ENCODE measurements around the gene FGD4. TPM values are rescaled to one million over a fixed set of nuclear protein-coding genes. Genes with fewer than 3 reads are reported as not detected.

FGD4 gene
- total RNA-seq, 2 experiments from 2014 or later: 0.25 to 0.34 TPM

DNA sequence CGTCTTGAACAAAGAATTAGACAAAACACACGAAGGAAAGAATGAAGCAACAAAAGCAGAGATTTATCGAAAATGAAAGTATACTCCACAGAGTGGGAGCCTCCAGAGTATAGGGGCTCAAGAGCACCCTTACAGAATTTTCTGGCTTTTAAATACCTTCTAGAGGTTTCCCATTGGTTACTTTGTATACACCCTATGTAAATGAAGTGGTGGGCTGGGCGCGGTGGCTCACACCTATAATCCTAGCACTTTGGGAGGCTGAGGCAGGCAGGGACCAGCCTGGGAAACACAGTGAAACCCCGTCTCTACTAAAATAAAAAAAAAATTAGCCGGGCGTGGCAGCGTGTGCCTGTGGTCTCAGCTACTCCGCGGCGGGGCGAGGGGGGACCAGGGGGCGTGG, 266.7 kb downstream of the FGD4 start:
- no peak overlapping the region for H3K27ac ChIP-seq (ENCODE audit: low read depth in 1 of 2, low read length in 2 of 2)
- H3K36me3 ChIP-seq (ENCODE audit: insufficient read depth, low read length): no peaks in the 10 kb centered on the region
- Mint-ChIP-seq H3K4me1 (ENCODE audit: low read depth) (peaks cover 6% of the 10 kb centered on the region), H3K36me3 (ENCODE audit: low read depth) (no peaks in the 10 kb centered on the region), H3K27me3 (no peaks in the 10 kb centered on the region), H3K27ac (no peak overlapping the region), H3K4me3 (peak overlapping the region; percentile 79), H3K9me3 (no peaks in the 10 kb centered on the region)
- no peaks in the 10 kb centered on the region for H3K4me1 ChIP-seq (ENCODE audit: insufficient read depth, low read length)
- no peak for TF ChIP-seq CTCF (IDR thresholded peaks at IDR 0.05)
- H3K4me3 ChIP-seq (ENCODE audit: low read length): no peak overlapping the region
- POLR2A ChIA-PET: no interaction called here
- ATAC-seq (ENCODE audit: poor library complexity) (no peak), DNase-seq (no peak)
- peaks cover 7 to 15% of the 10 kb centered on the region in 2 experiments for H3K9me3 ChIP-seq (ENCODE audit: control insufficient read depth in 1 of 2, insufficient read depth in 1 of 2, low read length in 2 of 2)
- CTCF ChIA-PET: no interaction called here
- intact Hi-C loops (cut with DNase I, micrococcal nuclease): no loop called here
- H3K27me3 ChIP-seq (ENCODE audit: control insufficient read depth in 1 of 2, insufficient read depth in 2 of 2, low read length in 2 of 2): no peaks in the 10 kb centered on the region

DNA sequence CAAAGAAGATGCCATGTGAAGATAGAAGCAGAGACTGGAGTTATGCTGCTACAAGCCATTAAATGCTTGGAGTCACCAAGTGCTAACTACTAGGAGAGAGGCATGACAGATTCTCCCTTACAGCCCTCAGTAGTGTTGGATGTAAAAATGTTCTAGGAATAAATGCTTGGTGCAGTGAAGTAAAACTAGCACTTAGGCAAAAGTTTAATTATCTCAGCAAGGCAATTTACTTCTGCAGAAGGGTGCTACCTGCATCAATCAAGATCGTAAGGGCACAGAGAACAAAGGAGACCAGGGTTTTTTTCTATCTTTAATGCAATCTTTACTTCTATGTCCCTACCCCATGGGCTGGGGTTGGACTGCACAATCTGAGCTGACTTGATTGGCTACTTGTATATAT, 270.2 kb downstream of the FGD4 start:
- Mint-ChIP-seq H3K36me3 (ENCODE audit: low read depth) (no peaks in the 10 kb centered on the region), H3K27ac (no peak overlapping the region), H3K27me3 (no peaks in the 10 kb centered on the region), H3K4me1 (ENCODE audit: low read depth) (peaks cover 6% of the 10 kb centered on the region), H3K4me3 (no peak overlapping the region), H3K9me3 (no peaks in the 10 kb centered on the region)
- Histone ChIP-seq H3K4me1 (ENCODE audit: insufficient read depth, low read length) (no peaks in the 10 kb centered on the region), H3K4me3 (ENCODE audit: low read length) (no peak overlapping the region), H3K27ac (ENCODE audit: low read depth in 1 of 2, low read length in 2 of 2) (no peak overlapping the region), H3K36me3 (ENCODE audit: insufficient read depth, low read length) (no peaks in the 10 kb centered on the region), H3K27me3 (ENCODE audit: control insufficient read depth in 1 of 2, insufficient read depth in 2 of 2, low read length in 2 of 2) (no peaks in the 10 kb centered on the region), H3K9me3 (ENCODE audit: control insufficient read depth in 1 of 2, insufficient read depth in 1 of 2, low read length in 2 of 2) (peaks cover 7 to 15% of the 10 kb centered on the region in 2 experiments)
- intact Hi-C loops (cut with DNase I, micrococcal nuclease): no loop called here
- TF ChIP-seq CTCF (IDR thresholded peaks at IDR 0.05): no peak
- ChIA-PET POLR2A (no interaction called here), CTCF (no interaction called here)
- DNase-seq (no peak), ATAC-seq (ENCODE audit: poor library complexity) (no peak)

DNA sequence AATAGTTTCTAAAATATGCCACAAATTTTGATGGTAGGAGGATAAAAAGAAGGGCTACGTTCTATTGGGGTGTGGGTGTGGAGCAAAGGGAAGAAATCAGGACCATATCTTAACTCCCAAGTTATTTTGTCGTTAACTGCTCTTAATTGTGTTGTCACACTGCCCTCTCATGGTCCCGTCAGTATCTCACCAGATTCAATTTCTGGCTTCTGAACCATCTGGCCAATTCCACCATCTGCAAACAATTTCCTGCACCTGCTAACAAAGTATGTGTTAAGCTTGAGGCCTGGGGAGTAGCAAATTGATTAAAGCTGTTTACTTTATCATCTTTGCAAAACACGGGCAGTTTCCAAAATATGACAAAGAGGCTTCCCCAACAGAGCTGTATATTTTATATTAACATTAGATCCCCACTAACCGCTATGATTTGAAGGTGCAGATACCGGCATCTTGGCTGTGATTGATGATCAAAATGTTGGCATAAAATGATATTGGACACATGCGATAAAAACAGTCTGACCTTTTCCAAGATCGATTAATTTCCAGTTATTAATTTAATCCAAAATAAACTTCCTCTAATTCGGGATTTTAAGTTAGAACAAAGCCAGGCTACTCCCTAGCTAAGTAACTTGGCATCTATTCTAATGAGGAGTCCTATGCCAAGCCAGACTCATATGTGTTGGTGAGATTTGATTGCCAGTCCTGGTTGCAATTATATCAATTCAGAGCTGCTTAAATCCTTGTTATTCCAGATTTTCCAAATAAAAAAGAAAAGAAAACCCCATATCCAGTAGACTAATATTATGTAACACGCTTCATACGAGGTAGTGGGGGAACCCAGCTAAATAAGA, 272.8 kb downstream of the FGD4 start:
- Histone ChIP-seq H3K4me3 (ENCODE audit: low read length) (no peak overlapping the region), H3K27ac (ENCODE audit: low read depth in 1 of 2, low read length in 2 of 2) (no peak overlapping the region), H3K27me3 (ENCODE audit: control insufficient read depth in 1 of 2, insufficient read depth in 2 of 2, low read length in 2 of 2) (no peaks in the 10 kb centered on the region), H3K36me3 (ENCODE audit: insufficient read depth, low read length) (no peaks in the 10 kb centered on the region), H3K9me3 (ENCODE audit: control insufficient read depth in 1 of 2, insufficient read depth in 1 of 2, low read length in 2 of 2) (peaks cover 7 to 15% of the 10 kb centered on the region in 2 experiments), H3K4me1 (ENCODE audit: insufficient read depth, low read length) (no peaks in the 10 kb centered on the region)
- CTCF ChIA-PET: no interaction called here
- H3K27me3 Mint-ChIP-seq: no peaks in the 10 kb centered on the region
- H3K27ac Mint-ChIP-seq: no peak overlapping the region
- intact Hi-C loops (cut with DNase I, micrococcal nuclease): loop anchor here in 1 of 2 experiments (10.0 kb wide), 5 partner anchors 217 to 1917 kb away; partner anchors contain the start of genes CAPRIN2 and DDX11
- H3K9me3 Mint-ChIP-seq: no peaks in the 10 kb centered on the region
- POLR2A ChIA-PET: no interaction called here
- ATAC-seq (ENCODE audit: poor library complexity): no peak
- no peak overlapping the region for H3K4me3 Mint-ChIP-seq
- H3K4me1 Mint-ChIP-seq (ENCODE audit: low read depth): no peaks in the 10 kb centered on the region
- H3K36me3 Mint-ChIP-seq (ENCODE audit: low read depth): no peaks in the 10 kb centered on the region
- no peak for TF ChIP-seq CTCF (IDR thresholded peaks at IDR 0.05)
- DNase-seq: peak in 3 of 14 experiments; percentile 13 to 30 (median 21)
